Measurements from ENCODE around the gene GOLGA6L25. TPM values are rescaled to one million over a fixed set of nuclear protein-coding genes. Genes with fewer than 3 reads are reported as not detected.

GOLGA6L25 gene
- polyA plus RNA-seq, 1 donor from 2014 or later = not detected

Other genes starting within 250 kb of the GOLGA6L25 start
- gene HERC2, start 231.4 kb upstream of the GOLGA6L25 start, polyA plus RNA-seq = 7.8 TPM
- gene GOLGA6L24, start 195.5 kb upstream of the GOLGA6L25 start, polyA plus RNA-seq = not detected
- gene GOLGA8F, start 174.9 kb upstream of the GOLGA6L25 start, polyA plus RNA-seq = not detected
- not detected for gene GOLGA8G, start 20.6 kb upstream of the GOLGA6L25 start, polyA plus RNA-seq
- not detected for gene GOLGA8M, start 158.9 kb downstream of the GOLGA6L25 start, polyA plus RNA-seq

Measured in IgD-negative memory B cell (primary cell).